OCI-LY1 (cell line): ENCODE data around the gene S100A9.

Experiments
- CTCF ChIP-seq: fragments of 200-600 bp; sonication (generic), shearing (Covaris generic); IDR thresholded peaks from 2 replicates; pipeline ENCODE4 v1.5.1; 2017; ENCODE audit warnings: mild to moderate bottlenecking, antibody characterized with exemption, low read length, moderate library complexity, mixed read lengths
- EZH2 ChIP-seq: fragments of 200-600 bp; sonication (generic), shearing (Covaris generic); IDR thresholded peaks from 2 replicates; pipeline ENCODE4 v1.8.0; 2017; ENCODE audit warnings: borderline replicate concordance, mixed run types, mild to moderate bottlenecking, antibody characterized with exemption, low read length, moderate library complexity, mixed read lengths

- TF ChIP-seq EZH2 (no peak), CTCF (no peak)
Measured at GRCh38 chr1:153389973-153390879, 32.6 kb downstream of the S100A9 start.
